ENCODE results near the gene PGM1. TPM values are rescaled to one million over a fixed set of nuclear protein-coding genes. Genes with fewer than 3 reads are reported as not detected.
"Not testable (repeated sequence)": the region's sequence is repeated elsewhere in the genome, so short reads cannot be mapped to it uniquely, and the experiment has no call there.

PGM1 gene
- total and polyA plus RNA-seq, 2 of the 4 experiments (the other 2 are of a cell fraction): 42.6 to 94.5 TPM

- intact Hi-C loops (cut with micrococcal nuclease); H3K18ac ChIP-seq (ENCODE audit: low read depth, low read length); BruUV-seq (replicated peaks); H2AFZ ChIP-seq (replicated peaks; ENCODE audit: low read length, poor library complexity); H3K23ac ChIP-seq (ENCODE audit: low read depth, low read length); H2BK120ac ChIP-seq (ENCODE audit: low read depth, low read length); H3K4ac ChIP-seq (ENCODE audit: low read depth, low read length); H3K9me3 ChIP-seq (ENCODE audit: control insufficient read depth, insufficient read depth, low read length); dilution Hi-C loops (cut with HindIII; ENCODE audit: low sequenced_read_pairs, unreplicated experiment); in situ Hi-C loops (cut with MboI; ENCODE audit: low sequenced_read_pairs); H3K14ac ChIP-seq (replicated peaks; ENCODE audit: low read depth, low read length); H3K4me2 ChIP-seq (ENCODE audit: low read depth, low read length); H3K9ac ChIP-seq (ENCODE audit: low read depth, low read length); H3K27me3 ChIP-seq (ENCODE audit: control insufficient read depth, insufficient read depth, low read length); H2AK5ac ChIP-seq (ENCODE audit: low read depth, low read length); H2BK5ac ChIP-seq (ENCODE audit: low read depth, low read length, poor library complexity, severe bottlenecking); H3K36me3 ChIP-seq (ENCODE audit: control insufficient read depth, insufficient read depth, low read length); CTCF ChIA-PET; H2BK20ac ChIP-seq (ENCODE audit: low read depth, low read length); H4K20me1 ChIP-seq (ENCODE audit: insufficient read depth, low read length); H2BK15ac ChIP-seq (ENCODE audit: low read depth, low read length); H3K27ac ChIP-seq (ENCODE audit: insufficient read depth, low read length); H4K91ac ChIP-seq (ENCODE audit: insufficient read depth, low read depth, low read length); H3K4me3 ChIP-seq (ENCODE audit: insufficient read depth, low read depth, low read length); POLR2A ChIA-PET (ENCODE audit: unreplicated experiment); H3K79me1 ChIP-seq (ENCODE audit: low read depth in 1 of 2, low read length in 2 of 2); H2AK9ac ChIP-seq (replicated peaks; ENCODE audit: low read depth, low read length, poor library complexity); H4K5ac ChIP-seq (ENCODE audit: low read depth, low read length); ATAC-seq (ENCODE audit: low read depth); H3K4me1 ChIP-seq (ENCODE audit: control insufficient read depth, insufficient read depth, low read length); H3K56ac ChIP-seq (ENCODE audit: extremely low read depth, insufficient read depth, low read length); H3K9me1 ChIP-seq (ENCODE audit: insufficient read depth, low read length); DNase-seq; H4K8ac ChIP-seq (ENCODE audit: low read depth in 2 of 2, low read length in 2 of 2): not testable (repeated sequence)
- no CpG with 5 or more reads among the region's 2 CpGs for WGBS, 2 experiments (ENCODE audit: extremely low coverage in 2 of 2, insufficient read length in 1 of 2)
Observed at GRCh38 chr1:63574203-63574796, 18.9 kb upstream of the PGM1 start.

All from IMR-90 (cell line).